ENCODE measurements around the gene MAP3K4. TPM values are rescaled to one million over a fixed set of nuclear protein-coding genes. Genes with fewer than 3 reads are reported as not detected.

The MAP3K4 gene
- total RNA-seq, 1 experiment from 2014 or later: 18.0 TPM

GRCh38 chr6:160995271-160995670 is 3.7 kb downstream of the MAP3K4 start:
- in situ Hi-C loops (cut with HindIII; ENCODE audit: low pct_unique_long_range_greater_than_20kb, low sequenced_read_pairs): no loop called here
- no peak for DNase-seq (ENCODE audit: low read depth)

GRCh38 chr6:160996131-160996601 is 4.6 kb downstream of the MAP3K4 start:
- DNase-seq (ENCODE audit: low read depth): peak; percentile 9
- in situ Hi-C loops (cut with HindIII; ENCODE audit: low pct_unique_long_range_greater_than_20kb, low sequenced_read_pairs): no loop called here

- DNase-seq (ENCODE audit: low read depth): no peak
- in situ Hi-C loops (cut with HindIII; ENCODE audit: low pct_unique_long_range_greater_than_20kb, low sequenced_read_pairs): no loop called here
Measured at GRCh38 chr6:160998217-160998616, 6.6 kb downstream of the MAP3K4 start.

GRCh38 chr6:160998766-160999165 is 7.2 kb downstream of the MAP3K4 start:
- in situ Hi-C loops (cut with HindIII; ENCODE audit: low pct_unique_long_range_greater_than_20kb, low sequenced_read_pairs): no loop called here
- DNase-seq (ENCODE audit: low read depth): no peak

DNA sequence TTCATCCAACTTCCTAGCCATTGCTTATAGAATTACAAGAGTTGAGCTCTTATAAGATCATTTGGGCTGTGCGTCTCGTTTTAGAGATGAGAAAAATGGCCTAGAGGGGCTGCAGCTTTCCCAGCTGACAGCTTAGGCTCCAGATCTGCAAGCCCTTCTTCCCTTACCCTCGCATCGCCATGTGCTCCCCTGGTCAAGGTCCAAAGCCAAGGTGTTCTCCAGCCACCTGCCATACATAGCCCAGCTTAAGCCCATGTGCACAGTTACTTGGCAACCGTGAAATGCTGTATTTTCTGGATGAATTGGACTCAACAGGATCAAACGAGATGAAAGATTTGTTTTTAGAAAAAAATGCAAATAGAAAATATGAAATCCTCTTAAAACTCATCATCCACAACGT is 7.9 kb downstream of the MAP3K4 start:
- in situ Hi-C loops (cut with HindIII; ENCODE audit: low pct_unique_long_range_greater_than_20kb, low sequenced_read_pairs): no loop called here
- no peak for DNase-seq (ENCODE audit: low read depth)

GRCh38 chr6:161000632-161001031 is 9.1 kb downstream of the MAP3K4 start:
- DNase-seq (ENCODE audit: low read depth): no peak
- in situ Hi-C loops (cut with HindIII; ENCODE audit: low pct_unique_long_range_greater_than_20kb, low sequenced_read_pairs): no loop called here

GRCh38 chr6:161001421-161001820 is 9.9 kb downstream of the MAP3K4 start:
- DNase-seq (ENCODE audit: low read depth): no peak
- in situ Hi-C loops (cut with HindIII; ENCODE audit: low pct_unique_long_range_greater_than_20kb, low sequenced_read_pairs): no loop called here

DNA sequence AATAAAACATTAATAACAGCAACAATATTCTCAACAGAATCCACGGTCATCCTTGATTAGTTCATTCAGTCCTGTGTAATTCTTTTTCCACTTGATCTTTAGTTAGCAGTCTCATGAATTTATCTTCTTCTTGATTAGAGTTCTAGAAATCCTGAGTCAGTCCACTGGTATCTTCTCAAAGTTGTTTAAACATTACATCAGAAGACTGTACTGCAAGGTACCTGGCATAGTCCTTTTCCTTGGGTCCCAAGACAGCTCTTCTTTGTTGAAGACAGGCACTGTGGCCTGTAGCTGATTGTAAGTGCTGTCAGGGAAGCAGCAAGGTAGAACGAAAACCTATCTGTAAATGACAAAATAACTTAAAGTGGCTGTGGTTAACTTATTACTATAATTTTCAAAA is 11.8 kb downstream of the MAP3K4 start:
- in situ Hi-C loops (cut with HindIII; ENCODE audit: low pct_unique_long_range_greater_than_20kb, low sequenced_read_pairs): no loop called here
- DNase-seq (ENCODE audit: low read depth): no peak

GRCh38 chr6:161008245-161008644 is 16.7 kb downstream of the MAP3K4 start:
- no peak for DNase-seq (ENCODE audit: low read depth)

GRCh38 chr6:161009991-161010390 is 18.4 kb downstream of the MAP3K4 start:
- in situ Hi-C loops (cut with HindIII; ENCODE audit: low pct_unique_long_range_greater_than_20kb, low sequenced_read_pairs): no loop called here
- DNase-seq (ENCODE audit: low read depth): no peak

More at GRCh38 chr6:161008245-161008644, 16.7 kb downstream of the MAP3K4 start:
- in situ Hi-C loops (cut with HindIII; ENCODE audit: low pct_unique_long_range_greater_than_20kb, low sequenced_read_pairs): no loop called here

DNA sequence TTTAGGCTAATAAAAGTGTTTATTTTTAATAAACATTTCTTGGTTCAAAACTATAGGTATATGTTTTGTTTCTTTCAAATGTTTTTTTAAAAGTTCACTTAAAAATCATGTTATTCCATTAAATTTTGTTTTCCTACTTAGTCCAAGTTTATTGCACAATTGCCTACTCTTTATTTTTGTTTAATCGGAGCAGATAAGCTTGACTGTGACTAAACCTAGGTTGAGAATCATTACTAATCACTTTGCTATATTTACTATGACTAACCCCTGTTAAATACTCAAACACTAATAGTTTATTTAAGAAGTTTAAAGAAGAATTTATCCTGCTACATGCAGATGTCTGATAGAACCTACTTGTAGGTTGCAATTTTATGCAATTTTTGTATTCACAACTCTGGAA is 18.8 kb downstream of the MAP3K4 start:
- DNase-seq (ENCODE audit: low read depth): no peak
- in situ Hi-C loops (cut with HindIII; ENCODE audit: low pct_unique_long_range_greater_than_20kb, low sequenced_read_pairs): no loop called here

DNA sequence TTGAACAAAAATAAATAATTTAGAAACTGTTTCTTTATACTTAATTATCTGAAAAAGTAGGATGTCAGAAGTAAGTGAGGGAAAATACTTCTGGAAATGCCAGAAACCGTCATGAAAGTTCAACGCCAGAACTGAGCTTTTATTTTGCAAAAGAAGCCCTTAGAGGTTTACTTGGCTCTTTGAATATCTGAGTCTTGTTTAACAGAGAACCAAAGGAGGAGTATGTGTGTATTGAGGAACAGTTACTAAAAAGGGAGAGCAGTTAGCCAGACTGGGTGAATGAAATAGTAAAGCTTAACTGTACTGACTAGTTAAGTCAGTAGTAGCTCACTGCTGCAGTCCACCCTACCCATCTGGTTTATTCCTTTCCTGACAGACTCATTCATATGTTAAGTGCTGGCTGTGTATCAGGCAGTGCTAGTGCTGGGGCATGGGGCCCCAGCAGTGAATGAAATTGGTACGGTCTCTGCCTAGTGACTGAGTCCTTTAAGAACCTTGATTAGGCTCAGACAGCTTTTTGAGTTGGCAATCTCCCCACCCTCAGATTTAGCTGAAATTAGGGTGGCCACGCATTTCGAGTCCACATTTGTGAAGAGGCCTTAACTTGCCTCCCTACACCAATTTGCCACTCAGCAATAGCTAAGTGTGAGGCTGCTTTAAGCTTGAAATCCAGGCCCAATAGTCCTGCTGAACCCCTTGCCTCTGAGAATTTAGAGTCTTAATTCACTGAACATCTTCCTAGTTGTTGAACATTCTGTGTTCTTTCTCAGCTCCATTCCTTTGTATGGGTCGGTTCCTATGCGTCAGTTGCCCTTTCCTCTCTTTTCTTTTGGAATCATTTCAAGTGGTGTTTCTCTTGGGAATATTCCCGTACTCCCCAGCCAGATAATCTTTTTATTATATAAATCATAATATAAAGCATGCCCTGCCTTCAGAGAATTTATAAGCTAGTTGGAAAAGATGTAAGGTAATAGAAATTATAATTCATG is 20.2 kb downstream of the MAP3K4 start:
- no peak for DNase-seq (ENCODE audit: low read depth)
- in situ Hi-C loops (cut with HindIII; ENCODE audit: low pct_unique_long_range_greater_than_20kb, low sequenced_read_pairs): no loop called here

DNA sequence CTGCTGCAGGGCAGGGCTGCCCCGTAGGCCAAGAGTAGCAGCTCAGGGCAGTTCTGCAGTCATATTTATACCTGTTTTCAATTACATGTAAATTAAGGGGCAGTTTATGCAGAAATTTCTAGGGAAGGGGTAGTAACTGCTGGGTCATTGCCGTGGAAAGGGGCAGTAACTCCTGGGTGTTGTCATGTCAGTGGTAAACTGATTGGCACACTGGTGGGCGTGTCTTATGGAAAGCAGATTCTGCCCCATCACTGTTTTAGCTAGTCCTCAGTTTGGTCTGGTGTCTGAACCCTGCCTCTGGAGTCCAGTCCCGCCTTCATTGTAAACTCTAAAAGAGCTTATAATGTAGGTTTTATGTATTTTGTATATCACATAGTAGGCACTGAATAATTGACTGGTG is 22.1 kb downstream of the MAP3K4 start:
- in situ Hi-C loops (cut with HindIII; ENCODE audit: low pct_unique_long_range_greater_than_20kb, low sequenced_read_pairs): no loop called here

DNA sequence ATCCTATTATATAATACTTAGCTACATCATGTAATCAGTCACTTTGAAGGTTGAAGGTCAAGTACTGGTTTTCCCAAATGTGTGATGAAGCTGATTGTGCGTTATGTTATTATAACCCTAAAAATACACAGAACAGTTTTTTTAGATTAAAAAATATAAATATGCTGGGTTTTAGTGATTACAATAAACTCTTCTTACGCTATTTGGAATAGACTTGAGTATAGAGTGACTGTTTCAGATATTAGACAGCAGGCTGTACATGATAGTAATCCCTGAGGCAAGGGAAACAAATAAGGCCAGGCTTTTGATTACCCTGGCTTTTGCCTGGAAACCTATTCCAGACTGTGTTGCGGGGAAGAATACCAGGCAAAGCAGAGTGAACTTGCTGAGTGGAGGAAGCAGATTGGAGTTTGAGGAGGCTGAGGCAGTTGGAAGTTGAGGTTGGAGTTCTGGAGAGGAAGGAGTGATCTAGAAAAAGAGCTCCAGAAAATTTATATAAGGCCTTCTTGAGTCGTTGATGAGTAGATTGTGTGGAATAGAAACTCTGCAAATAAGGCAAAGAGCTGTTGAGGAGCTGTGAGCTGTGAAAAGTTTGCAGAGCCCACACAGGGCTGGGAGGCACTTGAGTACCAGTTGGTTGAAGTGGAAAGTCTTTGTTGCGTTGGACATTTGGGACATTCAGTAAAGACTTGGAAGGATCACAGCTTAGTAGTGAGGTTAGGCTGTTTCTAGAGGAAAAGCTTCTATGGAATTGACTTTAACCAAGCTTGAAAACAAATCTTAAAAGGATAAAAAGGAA is 26.4 kb downstream of the MAP3K4 start:
- no peak for DNase-seq (ENCODE audit: low read depth)
- in situ Hi-C loops (cut with HindIII; ENCODE audit: low pct_unique_long_range_greater_than_20kb, low sequenced_read_pairs): no loop called here

More for the DNA sequence above, 22.1 kb downstream of the MAP3K4 start:
- DNase-seq (ENCODE audit: low read depth): no peak

DNA sequence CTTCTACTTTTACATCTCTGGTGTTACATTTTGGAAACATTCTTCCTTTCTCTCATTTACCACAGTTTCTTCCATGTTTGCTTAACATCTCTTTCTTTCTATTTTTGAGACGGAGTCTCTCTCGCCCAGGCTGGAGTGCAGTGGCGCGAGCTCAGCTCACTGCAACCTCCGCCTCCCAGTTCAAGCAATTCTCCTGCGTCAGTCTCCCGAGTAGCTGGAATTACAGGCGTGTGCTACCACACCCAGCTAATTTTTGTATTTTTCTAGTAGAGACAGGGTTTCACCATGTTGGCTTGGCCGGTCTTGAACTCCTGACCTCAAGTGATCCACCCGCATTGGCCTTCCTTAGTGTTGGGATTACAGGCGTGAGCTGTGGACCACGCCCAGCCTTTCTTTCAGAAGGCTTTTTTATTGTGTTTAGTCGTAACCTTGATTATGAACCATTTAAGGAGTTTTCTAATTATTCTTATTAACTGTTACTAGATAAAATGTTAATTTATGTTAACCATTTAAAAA is 27.8 kb downstream of the MAP3K4 start:
- in situ Hi-C loops (cut with HindIII; ENCODE audit: low pct_unique_long_range_greater_than_20kb, low sequenced_read_pairs): no loop called here
- no peak for DNase-seq (ENCODE audit: low read depth)

DNA sequence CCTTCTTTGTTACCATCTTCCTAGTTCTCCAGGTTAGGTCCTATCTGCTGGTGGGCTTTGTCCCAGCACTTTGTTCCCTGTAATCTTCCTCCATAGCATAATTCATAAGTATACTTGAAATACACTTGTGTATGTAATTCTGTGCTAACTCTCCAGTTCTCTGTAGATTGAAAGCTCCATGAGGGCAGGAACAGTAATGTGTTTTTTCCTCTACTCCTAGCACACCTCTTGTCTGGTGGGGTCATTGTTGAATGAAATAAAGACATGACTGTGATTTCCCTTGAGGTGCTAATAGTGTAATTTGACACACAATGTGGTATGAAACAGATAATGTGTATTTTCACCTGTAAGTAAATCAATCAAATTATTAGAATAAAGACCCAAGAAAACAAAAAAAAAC is 30.0 kb downstream of the MAP3K4 start:
- in situ Hi-C loops (cut with HindIII; ENCODE audit: low pct_unique_long_range_greater_than_20kb, low sequenced_read_pairs): no loop called here
- DNase-seq (ENCODE audit: low read depth): no peak

GRCh38 chr6:161021998-161022743 is 30.6 kb downstream of the MAP3K4 start:
- in situ Hi-C loops (cut with HindIII; ENCODE audit: low pct_unique_long_range_greater_than_20kb, low sequenced_read_pairs): no loop called here
- no peak for DNase-seq (ENCODE audit: low read depth)

GRCh38 chr6:161023316-161023715 is 31.7 kb downstream of the MAP3K4 start:
- in situ Hi-C loops (cut with HindIII; ENCODE audit: low pct_unique_long_range_greater_than_20kb, low sequenced_read_pairs): no loop called here
- DNase-seq (ENCODE audit: low read depth): no peak

All from Caki2 (cell line).